HS-5 (cell line): ENCODE measurements around the gene POLR1E.

Source experiments
- DNase-seq: peaks from one replicate; pipeline ENCODE4 v3.0.0-alpha.2; 2012; ENCODE audit warnings: low read depth

POLR1E gene

DNA sequence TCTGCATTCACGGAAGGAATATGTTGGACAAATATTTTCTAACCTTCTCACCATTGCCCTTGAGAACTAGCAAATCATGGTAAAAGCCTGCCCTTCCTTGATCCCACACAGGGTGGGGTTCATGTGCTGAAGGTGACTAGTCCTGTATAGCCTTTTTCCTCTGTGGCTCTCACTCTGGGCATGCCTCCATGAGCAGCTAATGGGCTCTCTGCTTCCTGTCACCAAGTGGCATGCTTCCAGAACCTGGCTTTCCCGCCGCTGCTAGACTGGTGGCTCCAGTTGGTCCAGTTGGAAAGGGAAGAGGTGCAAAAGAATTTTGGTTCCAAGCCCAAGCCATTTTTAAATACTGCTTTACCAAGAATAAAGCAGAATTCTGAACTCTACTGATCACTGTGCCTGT is 54.9 kb downstream of the POLR1E start:
- no peak for DNase-seq

DNA sequence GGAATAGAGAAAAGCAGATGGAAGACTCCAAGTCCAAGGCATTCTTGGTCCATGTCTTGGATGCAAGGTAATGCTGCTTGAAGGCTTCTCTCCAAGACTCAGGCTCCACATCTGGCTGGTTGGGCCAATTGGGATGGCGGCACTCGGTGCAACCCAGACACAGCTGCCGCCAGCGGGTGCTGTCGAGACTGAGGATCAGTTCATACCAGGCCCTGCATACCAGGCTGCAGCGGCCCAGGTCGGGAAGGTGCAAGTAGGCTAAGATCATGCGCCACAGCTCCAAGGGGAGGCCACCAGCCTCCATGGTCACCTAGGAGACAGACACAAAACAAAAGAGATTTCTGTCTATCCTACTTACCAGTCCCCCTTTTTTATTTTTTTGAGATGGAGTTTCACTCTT is 55.7 kb downstream of the POLR1E start:
- DNase-seq = no peak

GRCh38 chr9:37542488-37542887 is 56.7 kb downstream of the POLR1E start:
- no peak for DNase-seq

GRCh38 chr9:37542895-37543294 is 57.1 kb downstream of the POLR1E start:
- DNase-seq = no peak

DNA sequence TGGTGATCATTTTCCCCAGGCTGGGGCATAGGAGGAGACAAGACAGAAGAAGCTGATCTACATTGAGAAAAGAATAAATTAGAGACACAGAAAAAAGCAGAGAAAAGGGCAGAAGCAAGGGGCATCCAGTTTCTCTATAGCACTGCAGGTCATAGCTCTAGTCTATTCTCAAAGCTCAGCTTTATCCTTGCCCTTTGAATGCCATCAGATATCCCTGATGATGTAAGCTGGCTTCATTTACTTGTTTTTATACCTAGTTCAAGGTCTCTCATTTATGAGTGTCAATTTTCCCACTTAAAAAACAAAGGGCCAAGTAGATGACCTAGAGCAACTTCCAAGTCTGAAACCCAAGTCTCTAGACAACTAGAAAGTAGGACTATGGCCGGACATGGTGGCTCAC is 57.7 kb downstream of the POLR1E start:
- no peak for DNase-seq

DNA sequence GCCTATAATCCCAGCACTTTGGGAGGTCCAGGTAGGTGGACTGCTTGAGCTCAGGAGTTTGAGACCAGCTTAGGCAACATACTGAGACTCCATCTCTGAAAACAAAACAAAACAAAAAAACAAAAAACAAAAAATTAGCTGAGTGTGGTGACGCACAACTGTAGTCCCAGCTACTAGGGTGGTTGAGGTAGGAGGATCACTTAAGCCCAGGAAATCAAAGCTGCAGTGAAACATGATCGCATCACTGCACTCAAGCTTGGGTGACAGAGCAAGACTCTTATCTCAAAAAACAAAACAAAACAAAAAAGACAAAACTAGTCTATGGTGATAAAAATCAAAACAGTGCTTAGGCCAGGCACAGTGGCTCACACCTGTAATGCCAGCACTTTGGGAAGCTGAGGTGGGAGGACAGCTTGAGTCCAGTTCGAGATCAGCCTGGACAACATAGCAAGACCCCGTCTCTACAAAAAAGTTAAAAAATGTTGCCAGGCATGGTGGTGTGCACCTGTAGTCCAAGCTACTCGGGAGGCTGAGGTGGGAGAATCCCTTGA is 61.7 kb downstream of the POLR1E start:
- no peak for DNase-seq

- DNase-seq = no peak
Measured at GRCh38 chr9:37549527-37549926, 63.8 kb downstream of the POLR1E start.

DNA sequence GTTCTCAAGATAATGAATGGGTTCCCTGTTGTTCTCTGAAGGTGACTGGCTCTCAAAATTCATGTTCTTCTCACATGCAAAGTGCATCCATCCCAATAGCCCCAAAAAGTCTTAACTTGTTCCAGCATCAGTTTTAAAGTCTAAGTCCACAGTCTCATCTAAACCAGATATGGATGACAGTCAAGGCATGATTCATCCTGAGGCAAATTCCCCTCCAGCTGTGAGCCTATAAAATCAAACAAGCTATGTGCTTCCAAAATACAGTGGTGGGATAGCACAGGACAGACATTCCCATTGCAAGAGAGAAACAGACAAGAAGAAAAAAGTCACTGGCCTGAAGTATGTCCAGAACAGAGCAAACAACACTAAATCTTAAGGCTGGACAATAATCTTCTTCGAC is 65.0 kb downstream of the POLR1E start:
- no peak for DNase-seq

GRCh38 chr9:37551468-37551867 is 65.7 kb downstream of the POLR1E start:
- no peak for DNase-seq

GRCh38 chr9:37551888-37552287 is 66.1 kb downstream of the POLR1E start:
- no peak for DNase-seq
